Measurements from ENCODE around the gene AFF4. TPM values are rescaled to one million over a fixed set of nuclear protein-coding genes. Genes with fewer than 3 reads are reported as not detected.
"Not testable (repeated sequence)": the region's sequence is repeated elsewhere in the genome, so short reads cannot be mapped to it uniquely, and the experiment has no call there.

Gene AFF4
- total RNA-seq, 1 experiment from 2014 or later: 25.0 TPM

- no peak for DNase-seq (ENCODE audit: low read depth)
These were observed 9.7 kb downstream of the AFF4 start for GRCh38 chr5:132953710-132954109.

DNA sequence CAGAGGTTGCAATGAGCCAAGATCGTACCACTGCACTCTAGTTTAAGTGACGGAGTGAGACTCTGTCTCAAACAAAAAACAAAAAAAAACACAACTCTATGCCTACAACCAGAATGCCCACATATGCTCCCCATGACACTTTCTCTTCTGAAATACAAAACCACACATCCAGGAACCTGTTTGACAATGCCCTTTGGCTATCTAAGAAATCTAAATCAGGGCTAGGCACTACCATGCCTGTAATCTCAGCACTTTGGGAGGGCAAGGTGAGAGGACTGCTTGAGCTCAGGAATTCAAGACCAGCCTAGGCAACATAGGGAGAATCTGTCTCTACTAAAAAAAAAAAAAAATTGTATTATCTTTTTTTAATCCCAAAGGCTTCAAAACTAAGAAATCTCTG is 10.6 kb downstream of the AFF4 start:
- no peak for DNase-seq (ENCODE audit: low read depth)

DNA sequence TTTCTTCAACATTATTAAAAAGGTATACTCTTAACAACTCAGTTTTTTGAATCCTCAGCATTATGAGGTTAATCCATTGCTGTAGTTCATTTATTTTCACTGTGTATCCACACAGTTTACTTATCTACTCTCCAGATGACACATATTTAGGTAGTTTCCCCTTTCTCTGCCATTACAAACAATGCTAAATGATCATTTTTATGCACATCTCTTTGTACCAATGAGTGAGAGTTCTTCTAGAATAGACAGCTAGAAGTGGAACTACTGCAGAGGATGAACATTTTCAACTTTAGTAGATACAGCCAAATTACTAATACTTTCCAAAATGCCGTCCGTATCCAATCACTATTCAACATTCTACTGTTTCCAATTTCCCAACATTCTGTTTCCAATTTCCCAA is 11.5 kb downstream of the AFF4 start:
- no peak for DNase-seq (ENCODE audit: low read depth)

DNA sequence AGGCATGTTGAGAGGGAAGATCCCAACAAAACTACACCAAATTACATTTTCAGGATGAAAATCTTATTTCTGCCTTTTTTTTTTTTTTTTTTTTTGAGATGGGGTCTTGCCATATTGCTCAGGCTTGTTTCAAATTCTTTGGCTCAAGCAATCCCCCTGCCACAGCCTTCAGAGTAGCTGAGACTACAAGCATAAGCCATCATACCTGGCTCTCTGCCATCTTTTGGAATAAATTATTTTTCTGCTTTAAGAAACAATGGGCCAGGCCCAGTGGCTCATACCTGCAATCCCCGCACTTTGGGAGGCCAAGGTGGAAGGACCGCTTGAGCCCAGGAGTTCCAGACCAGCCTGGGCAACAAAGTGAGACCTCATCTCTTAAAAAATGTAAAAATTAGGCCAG is 14.3 kb downstream of the AFF4 start:
- no peak for DNase-seq (ENCODE audit: low read depth)

- no peak for DNase-seq (ENCODE audit: low read depth)
These were observed 15.8 kb downstream of the AFF4 start for GRCh38 chr5:132947671-132948070.

GRCh38 chr5:132945315-132945714 is 18.1 kb downstream of the AFF4 start:
- not testable (repeated sequence) for DNase-seq (ENCODE audit: low read depth)

DNA sequence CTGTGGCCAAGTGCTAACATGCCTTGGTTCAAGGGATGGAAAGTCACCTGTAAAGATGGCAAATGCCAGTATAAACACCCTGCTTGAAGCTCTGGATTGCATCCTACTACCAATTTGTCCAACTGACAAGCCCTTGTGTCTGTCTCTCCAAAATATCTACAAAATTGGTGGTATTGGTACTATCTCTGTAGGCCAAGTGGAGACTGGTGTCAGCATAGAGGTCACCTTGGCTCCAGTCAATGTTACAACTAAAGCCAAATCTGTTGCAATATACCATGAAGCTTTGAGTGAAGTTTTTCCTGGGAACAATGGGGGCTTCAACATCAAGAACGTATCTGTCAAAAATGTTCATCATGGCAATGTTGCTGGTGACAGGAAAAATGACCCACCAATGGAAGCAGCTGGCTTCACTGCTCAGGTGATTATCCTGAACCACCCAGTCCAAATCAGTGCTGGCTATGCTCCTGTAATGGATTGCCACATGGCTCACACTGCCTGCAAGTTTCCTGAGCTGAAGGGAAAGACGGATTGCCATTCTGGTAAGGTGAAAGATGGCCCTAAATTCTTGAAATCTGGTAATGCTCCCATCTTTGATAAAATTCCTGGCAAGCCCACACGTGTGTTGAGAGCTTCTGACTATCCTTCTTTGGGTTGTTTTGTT is 19.9 kb downstream of the AFF4 start:
- no peak for DNase-seq (ENCODE audit: low read depth)

DNA sequence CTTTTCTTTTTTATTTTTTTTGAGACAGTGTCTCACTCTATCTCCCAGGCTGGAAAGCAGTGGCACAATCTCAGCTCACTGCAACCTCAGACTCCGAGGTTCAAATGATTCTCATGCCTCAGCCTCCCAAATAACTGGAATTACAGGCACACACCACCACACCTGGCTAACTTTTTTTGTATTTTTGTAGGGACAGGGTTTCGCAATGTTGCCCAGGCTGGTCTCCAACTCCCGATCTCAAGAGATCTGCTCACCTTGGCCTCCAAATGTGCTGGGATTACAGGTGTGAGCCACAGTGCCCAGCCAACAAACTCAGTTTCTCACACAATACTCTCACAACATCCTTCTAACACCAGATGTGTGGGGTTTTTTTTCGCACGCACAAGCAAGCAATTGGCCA is 22.1 kb downstream of the AFF4 start:
- DNase-seq (ENCODE audit: low read depth): no peak

DNA sequence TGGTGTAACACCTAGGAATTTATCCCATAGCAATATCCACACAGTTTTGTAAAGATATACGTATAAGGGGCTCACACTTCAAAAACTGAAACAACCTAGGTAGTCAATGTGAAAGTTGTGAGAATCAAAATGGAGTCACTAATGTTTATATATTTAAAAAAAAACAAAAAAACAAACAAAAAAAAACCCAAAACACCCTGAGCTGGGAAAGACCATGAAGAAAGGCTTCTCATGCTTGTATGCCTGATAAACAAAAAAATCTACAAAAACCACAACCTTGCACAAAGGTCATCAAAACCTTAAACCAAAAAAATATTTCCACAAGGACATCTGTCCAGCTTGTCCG is 35.4 kb downstream of the AFF4 start:
- DNase-seq (ENCODE audit: low read depth): no peak

DNA sequence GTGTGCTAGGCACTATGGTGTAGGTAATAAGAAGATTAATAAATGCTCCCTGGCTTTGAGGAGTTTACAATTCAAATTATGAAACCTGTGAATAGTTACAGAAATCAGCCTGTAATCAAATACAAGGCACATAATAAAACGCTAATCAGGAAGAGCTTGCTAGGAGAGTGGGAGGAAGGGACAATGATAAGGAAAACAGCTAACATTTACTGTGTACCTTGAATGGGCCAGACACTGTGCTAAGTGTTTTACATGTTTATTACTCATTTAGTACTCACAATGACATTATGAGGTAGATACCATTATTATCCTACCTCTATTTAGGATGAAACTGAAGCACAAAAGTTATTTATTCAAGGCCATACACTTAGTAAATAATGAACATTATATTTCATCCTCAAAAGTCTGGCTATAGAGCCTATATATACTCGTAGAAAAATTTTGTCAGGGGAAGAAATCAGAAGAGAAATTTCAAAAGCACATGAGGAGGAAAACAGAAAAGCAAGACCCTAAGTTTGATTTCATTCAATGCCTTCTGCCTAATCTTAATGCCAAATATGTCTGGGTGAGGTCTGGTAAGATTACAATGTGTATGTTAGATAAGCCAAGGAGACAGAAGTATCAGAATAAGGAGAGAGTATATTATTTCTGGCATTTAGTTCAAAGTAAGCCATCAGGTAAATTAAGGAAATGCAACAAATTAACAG is 35.9 kb downstream of the AFF4 start:
- no peak for DNase-seq (ENCODE audit: low read depth)

DNA sequence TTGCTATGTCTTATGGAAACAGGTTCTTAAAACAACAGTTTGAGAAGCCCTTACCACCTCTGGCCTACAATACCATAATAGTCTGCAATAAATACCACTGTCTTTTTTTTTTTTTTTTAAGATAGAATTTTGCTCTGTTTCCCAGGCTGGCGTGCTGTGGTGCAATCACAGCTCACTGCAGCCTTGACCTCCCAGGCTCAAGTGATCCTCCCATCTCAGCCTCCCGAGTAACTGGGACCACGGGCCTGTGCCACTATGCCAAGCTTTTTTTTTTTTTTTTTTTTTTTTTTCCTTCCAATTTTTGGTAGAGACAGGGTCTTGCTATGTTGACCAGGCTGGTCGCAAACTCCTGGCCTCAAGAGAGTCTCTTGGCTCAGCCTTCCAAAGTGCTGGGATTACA is 37.0 kb downstream of the AFF4 start:
- DNase-seq (ENCODE audit: low read depth): no peak

DNA sequence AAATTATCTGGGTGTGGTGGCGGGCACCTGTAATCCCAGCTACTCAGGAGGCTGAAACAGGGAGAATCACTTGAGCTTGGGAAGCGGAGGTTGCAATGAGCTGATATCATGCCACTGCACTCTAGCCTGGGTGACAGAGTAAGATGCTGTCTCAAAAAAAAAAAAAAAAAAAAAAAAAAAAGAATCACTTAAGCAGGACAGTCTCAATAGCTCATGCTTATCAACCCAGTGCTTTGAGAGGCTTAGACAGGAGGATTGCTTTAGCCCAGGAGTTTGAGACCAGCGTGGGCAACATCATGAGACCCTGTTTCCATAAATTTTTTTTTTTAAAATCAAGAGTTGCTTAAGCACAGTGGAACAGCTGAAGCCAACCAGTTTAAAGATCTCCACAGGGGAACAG is 47.3 kb downstream of the AFF4 start:
- DNase-seq (ENCODE audit: low read depth): no peak

- no peak for DNase-seq (ENCODE audit: low read depth)
These were observed 47.8 kb downstream of the AFF4 start for GRCh38 chr5:132915681-132916080.

- no peak for DNase-seq (ENCODE audit: low read depth)
These were observed 53.7 kb downstream of the AFF4 start for GRCh38 chr5:132909702-132910101.

DNA sequence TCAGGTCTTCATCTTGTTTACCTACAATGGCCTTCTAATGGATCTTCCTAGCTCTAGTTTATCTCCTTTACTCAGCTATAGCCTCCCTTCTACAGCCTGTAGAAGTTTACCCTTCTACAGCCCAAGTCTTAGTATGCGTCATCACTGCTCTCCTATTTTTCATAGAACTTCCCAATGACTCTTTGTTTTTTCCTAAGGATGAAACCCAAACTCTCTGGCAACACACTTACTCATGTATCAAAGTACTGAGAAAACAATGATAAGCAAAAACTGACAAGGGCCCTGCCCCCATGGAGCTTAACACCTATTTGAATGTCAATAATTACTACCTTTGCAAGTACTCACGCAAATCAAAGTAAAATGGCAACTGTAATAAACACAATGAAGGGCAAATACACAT is 56.3 kb downstream of the AFF4 start:
- DNase-seq (ENCODE audit: low read depth): no peak

- no peak for DNase-seq (ENCODE audit: low read depth)
These were observed 57.5 kb downstream of the AFF4 start for GRCh38 chr5:132905938-132906337.

DNA sequence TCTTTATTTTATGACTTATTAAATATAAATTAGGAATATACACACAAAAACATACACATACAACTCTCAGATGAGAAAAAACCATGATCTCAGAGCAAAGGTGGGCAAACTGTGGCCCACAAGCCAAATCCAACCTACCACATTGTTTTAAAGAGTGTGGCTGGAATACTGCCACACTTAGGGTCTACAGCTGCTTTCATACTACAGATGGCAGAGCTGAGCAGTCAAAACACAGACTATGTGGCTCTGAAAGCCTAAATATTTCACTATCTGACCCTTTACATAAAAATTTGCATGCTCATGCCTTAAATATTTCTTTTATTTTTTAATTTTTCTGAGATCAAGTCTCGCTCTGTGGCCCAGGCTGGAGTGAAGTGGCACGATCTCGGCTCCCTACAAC is 61.7 kb downstream of the AFF4 start:
- DNase-seq (ENCODE audit: low read depth): no peak

GRCh38 chr5:132901036-132901435 is 62.4 kb downstream of the AFF4 start:
- no peak for DNase-seq (ENCODE audit: low read depth)

- DNase-seq (ENCODE audit: low read depth): no peak
These were observed 65.3 kb downstream of the AFF4 start for GRCh38 chr5:132898094-132898493.

DNA sequence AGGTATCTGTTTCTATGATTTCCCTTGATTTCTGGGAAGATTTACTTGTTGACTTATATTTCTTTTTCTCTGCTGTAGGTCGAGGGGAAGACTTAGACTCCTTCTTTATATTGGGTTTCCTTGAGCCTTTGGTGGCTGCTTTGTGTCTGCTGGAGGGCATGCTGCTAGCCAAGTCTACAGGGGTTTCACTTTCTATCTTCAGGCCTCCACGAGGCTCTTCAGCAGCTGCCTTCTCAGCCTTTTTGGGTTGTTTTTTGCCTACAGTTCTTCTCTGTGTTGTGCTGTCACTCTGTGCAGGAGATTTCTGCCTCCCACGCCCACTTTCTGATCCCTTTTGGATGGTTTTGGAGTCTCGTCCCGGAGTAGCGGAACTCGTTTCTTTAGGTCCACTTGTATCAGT is 66.7 kb downstream of the AFF4 start:
- no peak for DNase-seq (ENCODE audit: low read depth)

- DNase-seq (ENCODE audit: low read depth): no peak
These were observed 67.6 kb downstream of the AFF4 start for GRCh38 chr5:132895719-132896305.

DNA sequence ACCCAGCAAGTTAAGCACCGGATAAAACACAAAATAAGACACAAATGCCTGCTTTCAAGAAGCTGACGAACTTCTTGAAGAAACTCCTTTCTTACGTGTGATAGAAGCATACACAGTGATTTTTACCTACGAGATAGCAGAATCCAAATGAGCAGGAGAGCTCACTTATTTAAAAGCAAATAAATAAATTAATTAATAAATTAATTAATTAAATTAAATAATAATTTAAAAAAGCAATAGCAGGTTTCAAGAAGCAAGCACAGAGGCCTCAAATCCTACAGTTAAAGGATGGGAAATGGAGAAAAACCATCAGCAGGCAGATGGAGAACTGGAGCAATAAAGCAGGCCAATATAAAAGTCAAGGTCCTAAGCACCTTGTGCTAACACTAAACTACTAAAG is 72.6 kb downstream of the AFF4 start:
- DNase-seq (ENCODE audit: low read depth): no peak

GRCh38 chr5:132889501-132889900 is 73.9 kb downstream of the AFF4 start:
- no peak for DNase-seq (ENCODE audit: low read depth)

DNA sequence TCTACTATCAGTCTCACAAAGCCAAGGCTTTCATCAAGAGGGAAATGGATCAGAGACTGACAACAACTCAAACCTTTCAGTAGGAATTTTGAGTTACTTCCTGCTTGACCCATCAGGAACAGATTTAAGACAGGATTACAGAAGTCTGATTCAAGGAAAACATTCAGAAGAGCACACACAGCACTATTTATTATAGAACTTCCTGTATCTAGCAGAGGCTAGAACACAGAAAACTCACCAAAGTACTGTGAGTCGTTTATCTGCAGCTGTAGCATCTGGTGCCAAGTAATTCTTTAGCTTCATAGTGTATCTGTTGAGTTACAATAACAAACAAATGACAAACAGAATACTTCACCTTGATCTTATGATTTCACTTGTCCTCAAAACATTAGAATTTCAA is 76.2 kb downstream of the AFF4 start:
- DNase-seq (ENCODE audit: low read depth): no peak
